Measurements from ENCODE around the gene RUBCN. TPM values are rescaled to one million over a fixed set of nuclear protein-coding genes. Genes with fewer than 3 reads are reported as not detected.
A peak's percentile ranks its signal among the peaks of the same experiment; 100 is the strongest.
"Not testable (repeated sequence)": the region's sequence is repeated elsewhere in the genome, so short reads cannot be mapped to it uniquely, and the experiment has no call there.

Gene RUBCN
- total and polyA plus RNA-seq, 12 donors: 9.7 to 51.4 (median 33.6) TPM

DNA sequence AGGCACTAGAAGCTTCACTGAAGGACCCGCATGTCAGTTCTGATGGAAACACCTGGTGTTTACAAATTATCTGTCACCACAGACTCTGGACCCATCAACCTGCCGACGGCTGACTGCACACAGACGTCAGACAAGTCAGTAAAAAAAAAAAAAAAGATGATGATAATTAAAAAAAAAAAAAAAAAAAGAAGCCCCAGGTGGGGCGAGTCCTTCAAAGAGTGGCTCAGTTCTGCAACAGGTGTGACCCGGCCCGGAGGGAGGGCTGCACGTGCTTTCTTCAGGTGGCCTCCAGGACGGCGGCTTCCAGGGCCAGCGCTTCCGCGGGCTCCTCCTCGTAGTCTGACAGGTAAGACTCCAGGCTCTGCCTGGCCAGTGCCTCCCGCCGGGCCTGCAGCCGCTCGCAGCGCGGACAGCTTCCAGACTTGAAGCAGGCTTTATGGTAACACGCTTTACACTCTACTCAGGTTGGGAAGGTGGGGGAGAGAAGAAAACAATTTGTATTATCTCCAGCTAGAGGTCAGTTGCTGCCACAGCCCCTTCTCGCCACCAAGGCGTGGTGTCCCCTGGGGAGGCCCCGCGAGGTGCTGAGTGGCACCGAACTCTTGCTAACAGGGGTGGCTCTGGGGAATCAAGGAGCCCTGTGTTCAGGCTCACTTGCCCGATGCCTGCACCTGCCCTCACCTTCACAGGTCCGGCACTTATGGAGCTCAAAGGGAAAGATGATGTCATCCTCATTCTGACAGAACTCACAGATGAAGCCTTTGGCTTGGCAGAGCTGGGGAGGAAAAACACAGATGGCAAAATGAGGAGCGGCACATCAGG is 61.8 kb downstream of the RUBCN start:
- intact Hi-C loops (cut with DNase I): loop anchor here in 2 of 10 donors (10.0 kb wide), 1 partner anchor 80 kb away; no protein-coding TSS in a partner anchor
- peaks cover 0 to 70% (median 35%) of the 10 kb centered on the region in 9 donors for H3K36me3 ChIP-seq
- H3K4me1 ChIP-seq: peaks cover 0 to 13% (median 0%) of the 10 kb centered on the region in 9 donors
- ATAC-seq (no peak), DNase-seq (no peak)
- H3K27ac ChIP-seq: no peak overlapping the region
- no peaks in the 10 kb centered on the region for H3K9me3 ChIP-seq
- H3K4me3 ChIP-seq: no peak overlapping the region
- TF ChIP-seq, protein P1, sequence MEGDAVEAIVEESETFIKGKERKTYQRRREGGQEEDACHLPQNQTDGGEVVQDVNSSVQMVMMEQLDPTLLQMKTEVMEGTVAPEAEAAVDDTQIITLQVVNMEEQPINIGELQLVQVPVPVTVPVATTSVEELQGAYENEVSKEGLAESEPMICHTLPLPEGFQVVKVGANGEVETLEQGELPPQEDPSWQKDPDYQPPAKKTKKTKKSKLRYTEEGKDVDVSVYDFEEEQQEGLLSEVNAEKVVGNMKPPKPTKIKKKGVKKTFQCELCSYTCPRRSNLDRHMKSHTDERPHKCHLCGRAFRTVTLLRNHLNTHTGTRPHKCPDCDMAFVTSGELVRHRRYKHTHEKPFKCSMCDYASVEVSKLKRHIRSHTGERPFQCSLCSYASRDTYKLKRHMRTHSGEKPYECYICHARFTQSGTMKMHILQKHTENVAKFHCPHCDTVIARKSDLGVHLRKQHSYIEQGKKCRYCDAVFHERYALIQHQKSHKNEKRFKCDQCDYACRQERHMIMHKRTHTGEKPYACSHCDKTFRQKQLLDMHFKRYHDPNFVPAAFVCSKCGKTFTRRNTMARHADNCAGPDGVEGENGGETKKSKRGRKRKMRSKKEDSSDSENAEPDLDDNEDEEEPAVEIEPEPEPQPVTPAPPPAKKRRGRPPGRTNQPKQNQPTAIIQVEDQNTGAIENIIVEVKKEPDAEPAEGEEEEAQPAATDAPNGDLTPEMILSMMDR (IDR thresholded peaks at IDR 0.05): no peak
- H3K27me3 ChIP-seq: no peaks in the 10 kb centered on the region
- 91 to 93% methylated on average over 29 of the region's 29 CpGs for WGBS, 2 donors

DNA sequence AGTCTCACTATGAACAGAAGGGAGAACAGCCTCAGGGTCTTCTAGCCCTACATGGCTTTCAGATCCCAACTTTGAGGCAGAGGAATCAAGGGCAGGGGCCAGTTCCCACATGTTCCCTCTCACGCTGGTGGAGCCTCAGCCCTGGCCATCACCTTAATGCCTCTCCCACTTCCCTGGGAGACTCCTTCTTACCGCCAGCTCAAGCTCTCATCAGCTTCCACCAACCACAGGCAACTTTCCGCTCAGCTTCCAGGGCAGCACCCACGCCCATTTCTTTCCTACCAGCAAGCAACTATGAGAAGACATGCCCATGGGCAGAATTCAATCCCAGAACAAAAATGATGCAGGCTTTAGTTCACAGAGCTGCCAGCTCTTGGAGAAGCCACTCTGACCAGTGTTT is 63.5 kb downstream of the RUBCN start:
- Histone ChIP-seq H3K27ac (no peak overlapping the region), H3K4me3 (no peak overlapping the region), H3K4me1 (peaks cover 0 to 13% (median 0%) of the 10 kb centered on the region in 9 donors), H3K36me3 (peaks cover 0 to 70% (median 35%) of the 10 kb centered on the region in 9 donors), H3K9me3 (no peaks in the 10 kb centered on the region), H3K27me3 (no peaks in the 10 kb centered on the region)
- DNase-seq: no peak
- TF ChIP-seq, protein P1 (IDR thresholded peaks at IDR 0.05): no peak
- intact Hi-C loops (cut with DNase I): loop anchor here in 3 of 10 donors (1.0 to 10.0 kb wide), 2 partner anchors 77 to 78 kb away; no protein-coding TSS in a partner anchor
- 96 to 97% methylated on average over 4 of the region's 4 CpGs for WGBS, 2 donors
- ATAC-seq: no peak

DNA sequence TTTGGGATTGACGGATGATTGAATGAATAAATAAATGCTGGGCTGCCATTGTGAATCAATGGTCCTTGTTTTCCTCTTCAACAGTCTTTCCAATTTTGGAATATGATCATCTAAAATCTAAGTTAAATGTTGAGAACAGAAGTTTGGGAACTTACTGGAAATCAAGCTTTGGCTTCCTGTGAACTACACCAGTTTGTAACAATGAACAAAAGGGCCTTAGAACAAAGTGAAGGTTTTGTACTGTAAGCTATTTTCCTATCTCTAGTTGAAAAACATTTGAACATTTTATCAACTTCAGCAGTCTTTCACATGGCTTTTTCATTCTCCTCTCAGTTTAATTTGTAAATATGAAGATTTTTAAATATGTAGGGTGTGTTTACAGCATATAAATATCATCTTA is 66.3 kb downstream of the RUBCN start:
- WGBS, 2 donors: 94 to 95% methylated on average over 1 of the region's 1 CpG
- H3K36me3 ChIP-seq: peaks cover 0 to 49% (median 22%) of the 10 kb centered on the region in 9 donors
- intact Hi-C loops (cut with DNase I): loop anchor here in 2 of 10 donors (10.0 kb wide), 1 partner anchor 76 kb away; no protein-coding TSS in a partner anchor

DNA sequence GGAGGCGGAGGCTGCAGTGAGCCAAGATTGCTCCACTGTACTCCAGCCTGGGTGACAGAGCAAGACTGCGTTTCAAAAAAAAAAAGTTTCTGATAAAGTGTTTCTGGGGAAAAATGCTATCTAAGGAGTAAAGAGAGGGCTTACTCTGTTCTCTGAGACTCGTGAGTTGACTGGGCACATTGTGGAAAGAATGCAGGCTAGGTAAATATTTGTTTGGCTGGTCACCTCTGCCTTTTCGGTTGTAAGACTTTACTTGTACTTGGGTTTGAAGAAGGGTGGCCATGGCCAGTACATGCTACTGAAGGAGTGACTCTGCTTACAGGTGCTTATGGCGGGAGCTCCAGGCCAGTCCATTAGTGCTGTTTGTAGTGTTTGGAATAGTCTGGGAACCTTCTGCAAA is 68.7 kb downstream of the RUBCN start:
- TF ChIP-seq, protein P1 (IDR thresholded peaks at IDR 0.05): no peak
- WGBS, 2 donors: 84 to 89% methylated on average over 5 of the region's 5 CpGs
- intact Hi-C loops (cut with DNase I): no loop called here

More for the DNA sequence above, 66.3 kb downstream of the RUBCN start:
- no peak for DNase-seq
- no peak overlapping the region for H3K4me3 ChIP-seq
- TF ChIP-seq, protein P1 (IDR thresholded peaks at IDR 0.05): no peak
- H3K27ac ChIP-seq: no peak overlapping the region
- no peak for ATAC-seq
- no peaks in the 10 kb centered on the region for H3K4me1 ChIP-seq
- no peaks in the 10 kb centered on the region for H3K27me3 ChIP-seq
- H3K9me3 ChIP-seq: no peaks in the 10 kb centered on the region

DNA sequence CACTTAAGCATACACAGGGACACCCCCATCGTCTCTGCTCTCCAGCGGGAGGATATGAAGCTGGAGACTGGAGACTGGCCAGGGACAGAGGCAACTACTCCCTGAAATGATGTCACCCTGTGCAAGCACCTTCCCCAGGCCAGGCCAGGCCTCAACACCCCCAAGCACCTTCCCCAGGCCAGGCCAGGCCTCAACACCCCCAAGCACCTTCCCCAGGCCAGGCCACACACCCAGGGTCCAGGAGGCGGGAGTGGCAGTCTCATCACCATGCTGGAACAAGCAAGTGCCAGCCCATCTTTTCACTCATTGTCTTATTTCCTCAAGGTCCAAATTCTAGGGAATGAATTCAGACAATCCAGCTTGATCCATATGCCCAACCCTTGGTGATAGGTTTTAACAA is 69.4 kb downstream of the RUBCN start:
- H3K9me3 ChIP-seq; DNase-seq; H3K4me1 ChIP-seq; intact Hi-C loops (cut with DNase I); H3K27me3 ChIP-seq; H3K4me3 ChIP-seq; H3K27ac ChIP-seq; ATAC-seq: not testable (repeated sequence)
- H3K36me3 ChIP-seq: peaks cover 0 to 19% (median 4%) of the 10 kb centered on the region in 9 donors
- 86 to 92% methylated on average over 1 of the region's 3 CpGs for WGBS, 2 donors

More for the DNA sequence above, 68.7 kb downstream of the RUBCN start:
- H3K4me1 ChIP-seq: peaks cover 0 to 6% (median 0%) of the 10 kb centered on the region in 9 donors
- no peak for ATAC-seq
- no peak overlapping the region for H3K27ac ChIP-seq
- H3K9me3 ChIP-seq: no peaks in the 10 kb centered on the region
- no peak overlapping the region for H3K4me3 ChIP-seq
- no peak for DNase-seq
- peaks cover 0 to 25% (median 6%) of the 10 kb centered on the region in 9 donors for H3K36me3 ChIP-seq
- no peaks in the 10 kb centered on the region for H3K27me3 ChIP-seq

DNA sequence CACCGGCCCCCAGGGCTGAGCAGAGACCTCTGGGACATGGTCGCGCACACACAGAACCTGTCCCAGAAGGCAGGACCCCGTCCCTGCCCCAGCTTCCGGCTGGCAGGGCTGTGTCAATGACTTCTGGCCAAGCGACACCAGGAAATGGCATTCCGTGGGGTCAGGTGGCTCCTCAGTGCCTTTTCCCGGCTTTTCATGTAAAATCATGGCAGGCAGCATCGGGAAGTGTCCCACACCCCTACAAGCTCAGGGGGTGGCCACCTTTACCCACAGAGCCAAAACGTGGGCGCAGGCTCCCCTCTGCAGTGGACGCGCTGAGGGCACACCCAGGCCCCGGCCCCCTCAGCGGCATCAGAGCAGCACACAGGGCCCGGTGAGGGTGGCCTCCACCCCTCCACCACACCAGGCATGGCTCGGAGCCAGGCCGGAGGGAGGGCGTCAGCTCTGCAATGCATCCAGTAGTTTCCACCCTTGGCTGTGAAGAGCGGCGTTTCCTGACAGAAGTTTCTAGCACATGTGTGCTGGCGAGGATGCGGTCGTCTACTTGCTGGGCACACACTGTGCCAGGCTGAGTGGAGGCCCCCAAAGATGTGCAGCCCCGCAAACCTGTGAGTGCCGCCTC is 70.4 kb downstream of the RUBCN start:
- intact Hi-C loops (cut with DNase I); H3K4me3 ChIP-seq; H3K27me3 ChIP-seq; H3K9me3 ChIP-seq; H3K4me1 ChIP-seq; DNase-seq; H3K36me3 ChIP-seq; H3K27ac ChIP-seq: not testable (repeated sequence)
- peak in 6 of 8 donors; percentile 6 to 48 (median 24) for ATAC-seq
- 58 to 63% methylated on average over 16 to 21 of the region's 26 CpGs for WGBS, 2 donors

DNA sequence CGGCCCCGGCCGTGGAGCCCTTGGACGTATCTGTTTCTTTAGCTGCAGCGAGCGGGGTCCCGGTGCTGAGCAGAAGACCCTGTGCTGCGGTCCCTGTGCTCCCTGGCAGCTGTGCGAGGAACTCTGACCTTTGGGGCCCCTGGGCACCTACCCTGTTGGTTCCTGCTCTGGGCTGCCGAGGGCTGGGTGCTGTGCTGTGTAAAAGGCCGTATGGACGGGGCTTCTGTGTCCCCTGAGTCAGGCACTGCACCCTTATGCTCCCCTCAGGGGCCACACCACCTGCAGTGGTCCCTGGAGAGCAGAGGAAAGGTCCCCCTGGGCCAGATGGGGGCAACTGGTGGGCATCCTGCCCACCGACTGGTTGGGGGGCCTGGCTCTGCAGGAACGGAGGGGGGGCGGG is 71.2 kb downstream of the RUBCN start:
- H3K27me3 ChIP-seq; intact Hi-C loops (cut with DNase I); H3K4me1 ChIP-seq; H3K27ac ChIP-seq; H3K36me3 ChIP-seq; DNase-seq; H3K9me3 ChIP-seq; H3K4me3 ChIP-seq: not testable (repeated sequence)
- peak in 5 of 8 donors; percentile 4 to 42 (median 14) for ATAC-seq
- no CpG with 5 or more reads among the region's 15 CpGs for WGBS, 2 donors
